Measurements from ENCODE around the gene SOX8. TPM values are rescaled to one million over a fixed set of nuclear protein-coding genes. Genes with fewer than 3 reads are reported as not detected.

Gene SOX8
- total RNA-seq, 1 donor from 2014 or later, result 4.3 TPM

- H3K27me3 Mint-ChIP-seq (ENCODE audit: unreplicated experiment), result peaks cover 2% of the 10 kb centered on the region
- H3K4me3 Mint-ChIP-seq (ENCODE audit: unreplicated experiment), result no peak overlapping the region
- no peaks in the 10 kb centered on the region for H3K36me3 Mint-ChIP-seq (ENCODE audit: low read depth, unreplicated experiment)
- TF ChIP-seq CTCF (IDR thresholded peaks at IDR 0.05; ENCODE audit: unreplicated experiment), result no peak
- H3K27ac Mint-ChIP-seq (ENCODE audit: unreplicated experiment), result no peak overlapping the region
- H3K4me1 Mint-ChIP-seq (ENCODE audit: unreplicated experiment), result no peaks in the 10 kb centered on the region
- no peak for DNase-seq (ENCODE audit: low spot score)
- H3K9me3 Mint-ChIP-seq (ENCODE audit: unreplicated experiment), result no peaks in the 10 kb centered on the region
These were observed 37.9 kb downstream of the SOX8 start for GRCh38 chr16:1019231-1020090.

GRCh38 chr16:1020091-1020399 lies 38.5 kb downstream of the SOX8 start:
- no peak for DNase-seq (ENCODE audit: low spot score)
- no peak overlapping the region for H3K27ac Mint-ChIP-seq (ENCODE audit: unreplicated experiment)
- TF ChIP-seq CTCF (IDR thresholded peaks at IDR 0.05; ENCODE audit: unreplicated experiment), result no peak

GRCh38 chr16:1020591-1020990 lies 39.0 kb downstream of the SOX8 start:
- H3K27ac Mint-ChIP-seq (ENCODE audit: unreplicated experiment), result no peak overlapping the region
- H3K9me3 Mint-ChIP-seq (ENCODE audit: unreplicated experiment), result no peaks in the 10 kb centered on the region
- no peak overlapping the region for H3K4me3 Mint-ChIP-seq (ENCODE audit: unreplicated experiment)
- DNase-seq (ENCODE audit: low spot score), result no peak
- H3K36me3 Mint-ChIP-seq (ENCODE audit: low read depth, unreplicated experiment), result no peaks in the 10 kb centered on the region
- peaks cover 4% of the 10 kb centered on the region for H3K27me3 Mint-ChIP-seq (ENCODE audit: unreplicated experiment)
- TF ChIP-seq CTCF (IDR thresholded peaks at IDR 0.05; ENCODE audit: unreplicated experiment), result no peak
- no peaks in the 10 kb centered on the region for H3K4me1 Mint-ChIP-seq (ENCODE audit: unreplicated experiment)

More at GRCh38 chr16:1020091-1020399, 38.5 kb downstream of the SOX8 start:
- Mint-ChIP-seq H3K4me3 (ENCODE audit: unreplicated experiment) (no peak overlapping the region), H3K4me1 (ENCODE audit: unreplicated experiment) (no peaks in the 10 kb centered on the region), H3K27me3 (ENCODE audit: unreplicated experiment) (peaks cover 2% of the 10 kb centered on the region), H3K36me3 (ENCODE audit: low read depth, unreplicated experiment) (no peaks in the 10 kb centered on the region), H3K9me3 (ENCODE audit: unreplicated experiment) (no peaks in the 10 kb centered on the region)

- no peak for DNase-seq (ENCODE audit: low spot score)
- Mint-ChIP-seq H3K4me1 (ENCODE audit: unreplicated experiment) (no peaks in the 10 kb centered on the region), H3K27me3 (ENCODE audit: unreplicated experiment) (peaks cover 8% of the 10 kb centered on the region), H3K36me3 (ENCODE audit: low read depth, unreplicated experiment) (no peaks in the 10 kb centered on the region), H3K4me3 (ENCODE audit: unreplicated experiment) (no peak overlapping the region), H3K9me3 (ENCODE audit: unreplicated experiment) (no peaks in the 10 kb centered on the region), H3K27ac (ENCODE audit: unreplicated experiment) (no peak overlapping the region)
- no peak for TF ChIP-seq CTCF (IDR thresholded peaks at IDR 0.05; ENCODE audit: unreplicated experiment)
These were observed 40.1 kb downstream of the SOX8 start for GRCh38 chr16:1021553-1022160.

- H3K27ac Mint-ChIP-seq (ENCODE audit: unreplicated experiment), result no peak overlapping the region
- DNase-seq (ENCODE audit: low spot score), result no peak
- no peaks in the 10 kb centered on the region for H3K36me3 Mint-ChIP-seq (ENCODE audit: low read depth, unreplicated experiment)
- TF ChIP-seq CTCF (IDR thresholded peaks at IDR 0.05; ENCODE audit: unreplicated experiment), result no peak
- no peaks in the 10 kb centered on the region for H3K4me1 Mint-ChIP-seq (ENCODE audit: unreplicated experiment)
- H3K9me3 Mint-ChIP-seq (ENCODE audit: unreplicated experiment), result no peaks in the 10 kb centered on the region
- no peak overlapping the region for H3K4me3 Mint-ChIP-seq (ENCODE audit: unreplicated experiment)
- peaks cover 8% of the 10 kb centered on the region for H3K27me3 Mint-ChIP-seq (ENCODE audit: unreplicated experiment)
These were observed 40.9 kb downstream of the SOX8 start for GRCh38 chr16:1022466-1022865.
